WTC11 (cell line): ENCODE results near the gene SYNDIG1. TPM values are rescaled to one million over a fixed set of nuclear protein-coding genes. Genes with fewer than 3 reads are reported as not detected.

Experiments used
- ATAC-seq: fragments of 200-7000 bp; cut with Tn5 transposase; 2 replicates; pipeline ENCODE4 v1.10.0; 2021; ENCODE audit warnings: mild to moderate bottlenecking, moderate library complexity
- CTCF ChIA-PET: fragments of 300-600 bp; sonication (Branson Sonifier 250); formaldehyde crosslinking; loops from one replicate; lab custom pipeline; 2021; ENCODE audit warnings: antibody characterized with exemption; lab: Charles Lee
- POLR2A ChIA-PET: fragments of 350-600 bp; sonication (Branson Sonifier 250); formaldehyde crosslinking; loops from one replicate; lab custom pipeline; 2021; ENCODE audit warnings: antibody characterized with exemption; lab: Charles Lee
- DNase-seq: peaks from one replicate; pipeline ENCODE4 v3.0.0; 2021; ENCODE audit warnings: low spot score
- H3K27ac Mint-ChIP-seq: 2 replicates; pipeline ENCODE4 v1.8.0; 2021; ENCODE audit warnings: mixed read lengths
- H3K27me3 Mint-ChIP-seq: 2 replicates; pipeline ENCODE4 v1.8.0; 2021; ENCODE audit warnings: low read depth, mild to moderate bottlenecking, moderate library complexity, mixed read lengths
- H3K36me3 Mint-ChIP-seq: 2 replicates; pipeline ENCODE4 v1.8.0; 2021; ENCODE audit warnings: mixed read lengths
- H3K4me1 Mint-ChIP-seq: 2 replicates; pipeline ENCODE4 v1.8.0; 2022; ENCODE audit warnings: mixed read lengths
- H3K4me3 Mint-ChIP-seq: 2 replicates; pipeline ENCODE4 v1.8.0; 2021; ENCODE audit warnings: mild to moderate bottlenecking, moderate library complexity, mixed read lengths
- H3K9me3 Mint-ChIP-seq: 2 replicates; pipeline ENCODE4 v1.8.0; 2021; ENCODE audit warnings: mixed read lengths
- CBFB ChIP-seq: sonication (generic); formaldehyde crosslinking; IDR thresholded peaks from 2 replicates; pipeline ENCODE4 v1.8.1; 2022; ENCODE audit warnings: mild to moderate bottlenecking, low read depth, missing genetic modification reagents
- FOXK1 ChIP-seq: sonication (generic); formaldehyde crosslinking; IDR thresholded peaks from 2 replicates; pipeline ENCODE4 v1.8.0; 2022; ENCODE audit warnings: mild to moderate bottlenecking, moderate library complexity, missing genetic modification reagents
- JAZF1 ChIP-seq: fragments of 250-450 bp; sonication (Bioruptor Pico); IDR thresholded peaks from 2 replicates; pipeline ENCODE4 v1.9.0; 2021; ENCODE audit warnings: moderate library complexity, mild to moderate bottlenecking, inconsistent platforms
- KAT7 ChIP-seq: sonication (generic); formaldehyde crosslinking; IDR thresholded peaks from 2 replicates; pipeline ENCODE4 v1.8.1; 2023; ENCODE audit warnings: missing genetic modification reagents, mild to moderate bottlenecking, borderline replicate concordance
- MAX ChIP-seq: sonication (generic); formaldehyde crosslinking; IDR thresholded peaks from 2 replicates; pipeline ENCODE4 v1.8.0; 2022; ENCODE audit warnings: mild to moderate bottlenecking, missing genetic modification reagents
- NR1H2 ChIP-seq: sonication (generic); formaldehyde crosslinking; IDR thresholded peaks from 2 replicates; pipeline ENCODE4 v1.9.0; 2021; ENCODE audit warnings: mild to moderate bottlenecking, moderate library complexity, missing genetic modification reagents
- NR3C1 ChIP-seq: sonication (generic); formaldehyde crosslinking; conservative IDR thresholded peaks from 2 replicates; pipeline ENCODE4 v1.8.1; 2023; ENCODE audit warnings: low read depth, mild to moderate bottlenecking, missing genetic modification reagents
- SP1 ChIP-seq: sonication (generic); formaldehyde crosslinking; conservative IDR thresholded peaks from 2 replicates; pipeline ENCODE4 v1.8.1; 2022; ENCODE audit warnings: missing genetic modification reagents
- TEAD1 ChIP-seq: sonication (generic); formaldehyde crosslinking; IDR thresholded peaks from 2 replicates; pipeline ENCODE4 v1.8.0; 2022; ENCODE audit warnings: mild to moderate bottlenecking, missing genetic modification reagents
- TP53 ChIP-seq: sonication (generic); formaldehyde crosslinking; IDR thresholded peaks from 2 replicates; pipeline ENCODE4 v1.8.1; 2023; ENCODE audit warnings: mild to moderate bottlenecking, missing genetic modification reagents
- USF1 ChIP-seq: sonication (generic); formaldehyde crosslinking; IDR thresholded peaks from 2 replicates; pipeline ENCODE4 v1.8.0; 2022; ENCODE audit warnings: mild to moderate bottlenecking, missing genetic modification reagents
- ZNF232 ChIP-seq: sonication (generic); formaldehyde crosslinking; IDR thresholded peaks from 2 replicates; pipeline ENCODE4 v1.8.0; 2022; ENCODE audit warnings: mild to moderate bottlenecking, missing genetic modification reagents
- ZNF263 ChIP-seq: sonication (generic); formaldehyde crosslinking; IDR thresholded peaks from 2 replicates; pipeline ENCODE4 v1.8.1; 2022; ENCODE audit warnings: low read depth, mild to moderate bottlenecking, moderate library complexity, missing genetic modification reagents
- ZNF416 ChIP-seq: fragments of 250-450 bp; sonication (Bioruptor Pico); IDR thresholded peaks from 2 replicates; pipeline ENCODE4 v1.9.0; 2021; ENCODE audit warnings: mild to moderate bottlenecking, inconsistent platforms
- total RNA-seq: library from RNA; stranded (reverse); gene quantifications from 3 replicates; pipeline ENCODE4 v1.2.3, GENCODE V29; 2021
- TF ChIP-seq, protein P1 (sequence below): sonication (generic); formaldehyde crosslinking; IDR thresholded peaks from 2 replicates; pipeline ENCODE4 v1.8.1; 2022; ENCODE audit warnings: missing genetic modification reagents, borderline replicate concordance
- TF ChIP-seq, protein P2 (sequence below): sonication (generic); formaldehyde crosslinking; IDR thresholded peaks from 2 replicates; pipeline ENCODE4 v1.8.1; 2023; ENCODE audit warnings: mild to moderate bottlenecking, missing genetic modification reagents, moderate library complexity
- TF ChIP-seq, protein P3 (sequence below): sonication (generic); formaldehyde crosslinking; IDR thresholded peaks from 2 replicates; pipeline ENCODE4 v1.8.1; 2022; ENCODE audit warnings: mild to moderate bottlenecking, missing genetic modification reagents, moderate library complexity, borderline replicate concordance
- TF ChIP-seq, protein P4 (sequence below): sonication (generic); formaldehyde crosslinking; IDR thresholded peaks from 2 replicates; pipeline ENCODE4 v1.8.0; 2022; ENCODE audit warnings: mild to moderate bottlenecking, missing genetic modification reagents
- TF ChIP-seq, protein P5 (sequence below): sonication (generic); formaldehyde crosslinking; IDR thresholded peaks from 2 replicates; pipeline ENCODE4 v1.8.1; 2023; ENCODE audit warnings: mild to moderate bottlenecking, missing genetic modification reagents
- TF ChIP-seq, protein P6 (sequence below): fragments of 200-600 bp; IDR thresholded peaks from 2 replicates; pipeline ENCODE4 v1.8.0; 2022; ENCODE audit warnings: antibody characterized with exemption

The SYNDIG1 gene
- total RNA-seq, 1 experiment from 2014 or later = 6.4 TPM

DNA sequence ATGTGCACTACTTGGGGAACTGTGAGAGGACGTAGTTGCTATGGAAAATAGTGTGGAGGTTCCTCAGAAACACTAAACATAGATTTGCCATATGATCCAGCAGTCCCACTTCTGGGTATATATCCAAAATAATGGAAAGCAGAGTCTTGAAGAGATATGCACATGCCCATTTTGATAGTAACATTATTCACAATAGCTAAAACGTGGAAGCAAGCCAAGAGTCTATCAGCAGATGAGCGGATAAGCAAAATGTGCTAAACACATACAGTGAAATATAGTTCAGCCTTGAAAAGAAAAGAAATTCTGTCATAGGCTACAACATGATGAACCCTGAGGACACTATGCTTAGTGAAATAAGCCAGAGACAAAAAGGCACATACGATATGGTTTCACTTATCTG, 11.1 kb downstream of the SYNDIG1 start:
- TF ChIP-seq, protein P1, sequence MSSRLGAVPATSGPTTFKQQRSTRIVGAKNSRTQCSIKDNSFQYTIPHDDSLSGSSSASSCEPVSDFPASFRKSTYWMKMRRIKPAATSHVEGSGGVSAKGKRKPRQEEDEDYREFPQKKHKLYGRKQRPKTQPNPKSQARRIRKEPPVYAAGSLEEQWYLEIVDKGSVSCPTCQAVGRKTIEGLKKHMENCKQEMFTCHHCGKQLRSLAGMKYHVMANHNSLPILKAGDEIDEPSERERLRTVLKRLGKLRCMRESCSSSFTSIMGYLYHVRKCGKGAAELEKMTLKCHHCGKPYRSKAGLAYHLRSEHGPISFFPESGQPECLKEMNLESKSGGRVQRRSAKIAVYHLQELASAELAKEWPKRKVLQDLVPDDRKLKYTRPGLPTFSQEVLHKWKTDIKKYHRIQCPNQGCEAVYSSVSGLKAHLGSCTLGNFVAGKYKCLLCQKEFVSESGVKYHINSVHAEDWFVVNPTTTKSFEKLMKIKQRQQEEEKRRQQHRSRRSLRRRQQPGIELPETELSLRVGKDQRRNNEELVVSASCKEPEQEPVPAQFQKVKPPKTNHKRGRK (CRISPR knock-in tag) = no peak
- TF ChIP-seq USF1 (CRISPR knock-in tag) (no peak), KAT7 (CRISPR knock-in tag) (no peak), ZNF416 (CRISPR knock-in tag) (no peak), NR1H2 (CRISPR knock-in tag) (no peak), ZNF263 (CRISPR knock-in tag) (no peak), ZNF232 (no peak), JAZF1 (CRISPR knock-in tag) (no peak), TP53 (CRISPR knock-in tag) (no peak), NR3C1 (CRISPR knock-in tag) (no peak), CBFB (CRISPR knock-in tag) (no peak), TEAD1 (CRISPR knock-in tag) (no peak), SP1 (CRISPR knock-in tag) (no peak), FOXK1 (CRISPR knock-in tag) (no peak), MAX (CRISPR knock-in tag) (no peak)
- TF ChIP-seq, protein P2, sequence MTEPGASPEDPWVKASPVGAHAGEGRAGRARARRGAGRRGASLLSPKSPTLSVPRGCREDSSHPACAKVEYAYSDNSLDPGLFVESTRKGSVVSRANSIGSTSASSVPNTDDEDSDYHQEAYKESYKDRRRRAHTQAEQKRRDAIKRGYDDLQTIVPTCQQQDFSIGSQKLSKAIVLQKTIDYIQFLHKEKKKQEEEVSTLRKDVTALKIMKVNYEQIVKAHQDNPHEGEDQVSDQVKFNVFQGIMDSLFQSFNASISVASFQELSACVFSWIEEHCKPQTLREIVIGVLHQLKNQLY = no peak
- TF ChIP-seq, protein P3, sequence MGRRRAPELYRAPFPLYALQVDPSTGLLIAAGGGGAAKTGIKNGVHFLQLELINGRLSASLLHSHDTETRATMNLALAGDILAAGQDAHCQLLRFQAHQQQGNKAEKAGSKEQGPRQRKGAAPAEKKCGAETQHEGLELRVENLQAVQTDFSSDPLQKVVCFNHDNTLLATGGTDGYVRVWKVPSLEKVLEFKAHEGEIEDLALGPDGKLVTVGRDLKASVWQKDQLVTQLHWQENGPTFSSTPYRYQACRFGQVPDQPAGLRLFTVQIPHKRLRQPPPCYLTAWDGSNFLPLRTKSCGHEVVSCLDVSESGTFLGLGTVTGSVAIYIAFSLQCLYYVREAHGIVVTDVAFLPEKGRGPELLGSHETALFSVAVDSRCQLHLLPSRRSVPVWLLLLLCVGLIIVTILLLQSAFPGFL (CRISPR knock-in tag) = no peak
- TF ChIP-seq, protein P4, sequence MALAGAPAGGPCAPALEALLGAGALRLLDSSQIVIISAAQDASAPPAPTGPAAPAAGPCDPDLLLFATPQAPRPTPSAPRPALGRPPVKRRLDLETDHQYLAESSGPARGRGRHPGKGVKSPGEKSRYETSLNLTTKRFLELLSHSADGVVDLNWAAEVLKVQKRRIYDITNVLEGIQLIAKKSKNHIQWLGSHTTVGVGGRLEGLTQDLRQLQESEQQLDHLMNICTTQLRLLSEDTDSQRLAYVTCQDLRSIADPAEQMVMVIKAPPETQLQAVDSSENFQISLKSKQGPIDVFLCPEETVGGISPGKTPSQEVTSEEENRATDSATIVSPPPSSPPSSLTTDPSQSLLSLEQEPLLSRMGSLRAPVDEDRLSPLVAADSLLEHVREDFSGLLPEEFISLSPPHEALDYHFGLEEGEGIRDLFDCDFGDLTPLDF (CRISPR knock-in tag) = no peak
- TF ChIP-seq, protein P5, sequence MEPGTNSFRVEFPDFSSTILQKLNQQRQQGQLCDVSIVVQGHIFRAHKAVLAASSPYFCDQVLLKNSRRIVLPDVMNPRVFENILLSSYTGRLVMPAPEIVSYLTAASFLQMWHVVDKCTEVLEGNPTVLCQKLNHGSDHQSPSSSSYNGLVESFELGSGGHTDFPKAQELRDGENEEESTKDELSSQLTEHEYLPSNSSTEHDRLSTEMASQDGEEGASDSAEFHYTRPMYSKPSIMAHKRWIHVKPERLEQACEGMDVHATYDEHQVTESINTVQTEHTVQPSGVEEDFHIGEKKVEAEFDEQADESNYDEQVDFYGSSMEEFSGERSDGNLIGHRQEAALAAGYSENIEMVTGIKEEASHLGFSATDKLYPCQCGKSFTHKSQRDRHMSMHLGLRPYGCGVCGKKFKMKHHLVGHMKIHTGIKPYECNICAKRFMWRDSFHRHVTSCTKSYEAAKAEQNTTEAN = no peak
- TF ChIP-seq, protein P6, sequence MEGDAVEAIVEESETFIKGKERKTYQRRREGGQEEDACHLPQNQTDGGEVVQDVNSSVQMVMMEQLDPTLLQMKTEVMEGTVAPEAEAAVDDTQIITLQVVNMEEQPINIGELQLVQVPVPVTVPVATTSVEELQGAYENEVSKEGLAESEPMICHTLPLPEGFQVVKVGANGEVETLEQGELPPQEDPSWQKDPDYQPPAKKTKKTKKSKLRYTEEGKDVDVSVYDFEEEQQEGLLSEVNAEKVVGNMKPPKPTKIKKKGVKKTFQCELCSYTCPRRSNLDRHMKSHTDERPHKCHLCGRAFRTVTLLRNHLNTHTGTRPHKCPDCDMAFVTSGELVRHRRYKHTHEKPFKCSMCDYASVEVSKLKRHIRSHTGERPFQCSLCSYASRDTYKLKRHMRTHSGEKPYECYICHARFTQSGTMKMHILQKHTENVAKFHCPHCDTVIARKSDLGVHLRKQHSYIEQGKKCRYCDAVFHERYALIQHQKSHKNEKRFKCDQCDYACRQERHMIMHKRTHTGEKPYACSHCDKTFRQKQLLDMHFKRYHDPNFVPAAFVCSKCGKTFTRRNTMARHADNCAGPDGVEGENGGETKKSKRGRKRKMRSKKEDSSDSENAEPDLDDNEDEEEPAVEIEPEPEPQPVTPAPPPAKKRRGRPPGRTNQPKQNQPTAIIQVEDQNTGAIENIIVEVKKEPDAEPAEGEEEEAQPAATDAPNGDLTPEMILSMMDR = no peak
- Mint-ChIP-seq H3K27me3 (no peaks in the 10 kb centered on the region), H3K36me3 (no peaks in the 10 kb centered on the region; the same call in 1 of the 2 replicates), H3K27ac (no peak overlapping the region), H3K9me3 (peaks cover 5% of the 10 kb centered on the region; the same call in 1 of the 2 replicates), H3K4me3 (no peak overlapping the region), H3K4me1 (peaks cover 36% of the 10 kb centered on the region)
- ATAC-seq (no peak), DNase-seq (no peak)
- CTCF ChIA-PET = no interaction called here
- POLR2A ChIA-PET = no interaction called here
